Transverse colon (tissue), 4 donors: ENCODE data around the gene RANBP9. TPM values are rescaled to one million over a fixed set of nuclear protein-coding genes. Genes with fewer than 3 reads are reported as not detected.
A peak's percentile ranks its signal among the peaks of the same experiment; 100 is the strongest.

ENCODE experiments used
- DNase-seq: peaks from one replicate; pipeline ENCODE4 v3.0.0-alpha.2; 2019
- H3K27ac ChIP-seq, 4 donors: fragments of 200-600 bp; sonication (generic); 2 replicates each; pipeline ENCODE4 v1.5.1; 2016 to 2018; ENCODE audit warnings: inconsistent platforms in 4 of 4
- H3K27me3 ChIP-seq: fragments of 200-600 bp; sonication (generic); 2 replicates; pipeline ENCODE4 v1.5.1; 2017; ENCODE audit warnings: inconsistent platforms
- H3K36me3 ChIP-seq, 4 donors: fragments of 200-600 bp; sonication (generic); 2 replicates each; pipeline ENCODE4 v1.5.1; 2017 to 2019; ENCODE audit warnings: inconsistent platforms in 4 of 4
- H3K4me1 ChIP-seq, 4 donors: fragments of 200-600 bp; sonication (generic); 2 replicates each; pipeline ENCODE4 v1.5.1; 2017 to 2020; ENCODE audit warnings: inconsistent platforms in 4 of 4
- H3K4me3 ChIP-seq, 4 donors: fragments of 200-600 bp; sonication (generic); 1 replicate in 1 of 4; 2 replicates in 3 of 4; pipeline versions ENCODE4 v1.5.1 to v1.6.1; 2017 to 2019; ENCODE audit warnings: inconsistent platforms in 4 of 4
- H3K9me3 ChIP-seq, 2 donors: fragments of 200-600 bp; sonication (generic); 2 replicates each; pipeline ENCODE4 v1.5.1; 2017 to 2019; ENCODE audit warnings: inconsistent platforms in 2 of 2
- CTCF ChIP-seq, 5 experiments: fragments of 200-600 bp in 3 of 5; fragments of 450-650 bp in 2 of 5; sonication (generic) in 3 of 5; IDR thresholded peaks; 1 replicate in 2 of 5; 2 replicates in 3 of 5; pipeline ENCODE4 v1.5.1; 2016 to 2017; ENCODE audit warnings: antibody characterized with exemption in 5 of 5, inconsistent platforms in 3 of 5, mild to moderate bottlenecking in 2 of 5, moderate library complexity in 1 of 5
- EP300 ChIP-seq: sonication (generic); formaldehyde crosslinking; IDR thresholded peaks from one replicate; pipeline ENCODE4 v1.6.1; 2017; ENCODE audit warnings: antibody characterized with exemption, low read depth
- POLR2A ChIP-seq: fragments of 450-650 bp; IDR thresholded peaks from one replicate; pipeline ENCODE4 v1.6.1; 2016; ENCODE audit warnings: antibody characterized with exemption, mild to moderate bottlenecking, moderate library complexity
- POLR2AphosphoS5 ChIP-seq, 3 donors: sonication (generic); formaldehyde crosslinking; IDR thresholded peaks; one replicate each; pipeline ENCODE4 v1.6.1; 2016; ENCODE audit warnings: antibody characterized with exemption in 3 of 3
- WGBS, 2 donors: methylation state at CpG; one replicate each; pipeline ENCODE4 v1.1.5; 2018; ENCODE audit warnings: low coverage in 1 of 2; 5-methylcytosine and 5-hydroxymethylcytosine counted together
- in situ Hi-C, 4 donors: fragments of 200-750 bp; cut with MboI; loops; one replicate each; pipeline versions ENCODE4 v1.15.0 to v1.15.1; 2017; ENCODE audit warnings: low sequenced_read_pairs in 3 of 4, low pct_ligation_motif_present in 1 of 4, low pct_unique_long_range_greater_than_20kb in 1 of 4
- intact Hi-C: fragments of 100-400 bp; cut with DNase I; formaldehyde crosslinking; loops from one replicate; pipeline ENCODE4 v1.15.1; 2023; ENCODE audit warnings: low total_unique reads
- total RNA-seq, 4 donors: library from RNA; depleted of rRNA; stranded (reverse); fragments of >200 nt; gene quantifications; one replicate each; pipeline ENCODE4 v1.1.0, GENCODE V29; 2016

The RANBP9 gene
- total RNA-seq, 4 donors from 2014 or later, result 17.9 to 40.8 (median 37.4) TPM

GRCh38 chr6:13725570-13725969, 13.9 kb upstream of the RANBP9 start:
- TF ChIP-seq EP300, result no peak
- TF ChIP-seq POLR2AphosphoS5 (IDR thresholded peaks at IDR 0.05), result no peak
- H3K4me1 ChIP-seq, result peaks cover 0 to 6% (median 0%) of the 10 kb centered on the region in 4 donors
- 55% methylated on average over 2 of the region's 2 CpGs; no CpG with 5 or more reads in 1 of the 2 donors for WGBS, 2 donors
- no peaks in the 10 kb centered on the region for H3K9me3 ChIP-seq
- in situ Hi-C loops, result no loop called here
- H3K27me3 ChIP-seq, result no peaks in the 10 kb centered on the region
- H3K27ac ChIP-seq, result peak overlapping the region in 3 of 4 donors; percentile 36 to 63 (median 57)
- H3K36me3 ChIP-seq, result no peaks in the 10 kb centered on the region
- intact Hi-C loops, result no loop called here
- H3K4me3 ChIP-seq, result no peak overlapping the region
- no peak for DNase-seq

- intact Hi-C loops (no loop called here), in situ Hi-C loops (no loop called here)
- Histone ChIP-seq H3K9me3 (no peaks in the 10 kb centered on the region), H3K4me3 (no peak overlapping the region), H3K27ac (peak overlapping the region in 2 of 4 donors; percentile 36 to 57), H3K27me3 (no peaks in the 10 kb centered on the region), H3K36me3 (no peaks in the 10 kb centered on the region), H3K4me1 (peaks cover 0 to 6% (median 0%) of the 10 kb centered on the region in 4 donors)
- no peak for TF ChIP-seq EP300
- peak in 2 of 3 donors; percentile 22 to 58 for TF ChIP-seq POLR2AphosphoS5 (IDR thresholded peaks at IDR 0.05)
- TF ChIP-seq POLR2A, result no peak
- DNase-seq, result no peak
- WGBS, 2 donors, result 96 to 98% methylated on average over 3 of the region's 3 CpGs
Observed at GRCh38 chr6:13725052-13725451, 13.4 kb upstream of the RANBP9 start.

GRCh38 chr6:13724182-13724581, 12.5 kb upstream of the RANBP9 start:
- Histone ChIP-seq H3K4me1 (peaks cover 0 to 6% (median 0%) of the 10 kb centered on the region in 4 donors), H3K27ac (no peak overlapping the region), H3K9me3 (no peaks in the 10 kb centered on the region), H3K36me3 (no peaks in the 10 kb centered on the region), H3K4me3 (no peak overlapping the region), H3K27me3 (no peaks in the 10 kb centered on the region)
- WGBS, 2 donors, result 52 to 80% methylated on average over 3 to 4 of the region's 4 CpGs
- in situ Hi-C loops, result no loop called here
- peak; percentile 30 for DNase-seq
- TF ChIP-seq CTCF (IDR thresholded peaks at IDR 0.05) (no peak), POLR2A (no peak), EP300 (no peak), POLR2AphosphoS5 (IDR thresholded peaks at IDR 0.05) (no peak)
- intact Hi-C loops, result no loop called here

GRCh38 chr6:13722880-13723279, 11.2 kb upstream of the RANBP9 start:
- 80 to 88% methylated on average over 1 to 5 of the region's 5 CpGs for WGBS, 2 donors
- Histone ChIP-seq H3K27me3 (no peaks in the 10 kb centered on the region), H3K36me3 (no peaks in the 10 kb centered on the region), H3K27ac (no peak overlapping the region), H3K4me1 (peaks cover 0 to 6% (median 0%) of the 10 kb centered on the region in 4 donors), H3K9me3 (no peaks in the 10 kb centered on the region), H3K4me3 (no peak overlapping the region)
- no peak for DNase-seq
- in situ Hi-C loops, result no loop called here
- TF ChIP-seq CTCF (IDR thresholded peaks at IDR 0.05), result no peak
- no peak for TF ChIP-seq POLR2A
- TF ChIP-seq POLR2AphosphoS5 (IDR thresholded peaks at IDR 0.05), result no peak
- TF ChIP-seq EP300, result no peak
- intact Hi-C loops, result no loop called here

- no peak overlapping the region for H3K27ac ChIP-seq
- H3K9me3 ChIP-seq, result no peaks in the 10 kb centered on the region
- no peak for DNase-seq
- no peaks in the 10 kb centered on the region for H3K27me3 ChIP-seq
- no peak for TF ChIP-seq POLR2A
- H3K36me3 ChIP-seq, result no peaks in the 10 kb centered on the region
- in situ Hi-C loops, result no loop called here
- intact Hi-C loops, result loop anchor here (10.0 kb wide), 1 partner anchor 47 kb away; no protein-coding TSS in a partner anchor
- 70 to 78% methylated on average over 4 to 5 of the region's 5 CpGs for WGBS, 2 donors
- H3K4me3 ChIP-seq, result no peak overlapping the region
- H3K4me1 ChIP-seq, result peaks cover 0 to 4% (median 2%) of the 10 kb centered on the region in 4 donors
Observed at GRCh38 chr6:13718123-13718458, 6.5 kb upstream of the RANBP9 start.

GRCh38 chr6:13716955-13717295, 5.3 kb upstream of the RANBP9 start:
- in situ Hi-C loops, result no loop called here
- no peak for DNase-seq
- no peak overlapping the region for H3K27ac ChIP-seq
- no peaks in the 10 kb centered on the region for H3K36me3 ChIP-seq
- WGBS, 2 donors, result 89 to 95% methylated on average over 2 to 13 of the region's 22 CpGs
- intact Hi-C loops, result loop anchor here (10.0 kb wide), 1 partner anchor 48 kb away; no protein-coding TSS in a partner anchor
- H3K9me3 ChIP-seq, result no peaks in the 10 kb centered on the region
- H3K4me1 ChIP-seq, result peaks cover 0 to 11% (median 7%) of the 10 kb centered on the region in 4 donors
- no peak overlapping the region for H3K4me3 ChIP-seq
- no peaks in the 10 kb centered on the region for H3K27me3 ChIP-seq
- TF ChIP-seq POLR2A (no peak), EP300 (no peak), CTCF (IDR thresholded peaks at IDR 0.05) (no peak), POLR2AphosphoS5 (IDR thresholded peaks at IDR 0.05) (no peak)
